ENCODE data around the gene ANXA6.

ANXA6 gene

GRCh38 chr5:151065609-151066008 is 92.0 kb downstream of the ANXA6 start:
- peak overlapping the region; percentile 67 for H3K27ac Mint-ChIP-seq
- no peak for DNase-seq (ENCODE audit: low spot score)
- peaks cover 48% of the 10 kb centered on the region for H3K4me1 Mint-ChIP-seq (ENCODE audit: low read depth)
- no peaks in the 10 kb centered on the region for H3K27me3 Mint-ChIP-seq (ENCODE audit: low read depth)
- H3K36me3 Mint-ChIP-seq (ENCODE audit: low read depth), result peaks cover 43% of the 10 kb centered on the region
- H3K9me3 Mint-ChIP-seq, result no peaks in the 10 kb centered on the region
- H3K4me3 Mint-ChIP-seq, result no peak overlapping the region

DNA sequence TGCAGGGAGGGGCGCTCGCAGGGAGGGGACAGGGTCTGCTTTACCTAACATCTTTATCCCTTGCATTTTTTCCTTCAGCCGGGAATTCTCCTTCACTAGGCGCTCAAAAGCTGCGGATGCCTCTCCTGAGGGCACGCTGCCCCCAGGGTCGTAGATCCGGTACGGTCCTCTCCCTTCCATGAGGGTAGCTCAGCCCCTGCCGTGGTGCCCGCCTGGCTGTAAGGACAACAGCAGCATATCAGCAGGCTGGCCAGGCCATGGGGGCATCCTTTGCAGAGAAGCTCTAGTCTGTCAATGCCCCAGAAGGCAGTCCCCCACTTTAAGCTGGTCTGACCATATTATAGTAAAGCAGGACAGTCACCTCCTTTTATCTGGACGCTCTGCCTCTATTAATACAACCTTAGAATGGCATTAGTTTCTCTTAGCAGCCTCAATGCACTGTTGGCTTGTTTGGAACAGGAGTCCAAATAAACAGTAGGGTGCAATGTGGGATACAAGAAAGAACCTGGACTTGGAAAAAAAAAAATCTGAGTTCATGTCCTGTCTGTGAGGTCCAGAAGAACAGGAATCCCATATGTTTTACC is 92.6 kb downstream of the ANXA6 start:
- Mint-ChIP-seq H3K27me3 (ENCODE audit: low read depth) (no peaks in the 10 kb centered on the region), H3K4me1 (ENCODE audit: low read depth) (peaks cover 45% of the 10 kb centered on the region), H3K36me3 (ENCODE audit: low read depth) (peaks cover 41% of the 10 kb centered on the region), H3K27ac (no peak overlapping the region), H3K9me3 (no peaks in the 10 kb centered on the region), H3K4me3 (no peak overlapping the region)
- no peak for DNase-seq (ENCODE audit: low spot score)

DNA sequence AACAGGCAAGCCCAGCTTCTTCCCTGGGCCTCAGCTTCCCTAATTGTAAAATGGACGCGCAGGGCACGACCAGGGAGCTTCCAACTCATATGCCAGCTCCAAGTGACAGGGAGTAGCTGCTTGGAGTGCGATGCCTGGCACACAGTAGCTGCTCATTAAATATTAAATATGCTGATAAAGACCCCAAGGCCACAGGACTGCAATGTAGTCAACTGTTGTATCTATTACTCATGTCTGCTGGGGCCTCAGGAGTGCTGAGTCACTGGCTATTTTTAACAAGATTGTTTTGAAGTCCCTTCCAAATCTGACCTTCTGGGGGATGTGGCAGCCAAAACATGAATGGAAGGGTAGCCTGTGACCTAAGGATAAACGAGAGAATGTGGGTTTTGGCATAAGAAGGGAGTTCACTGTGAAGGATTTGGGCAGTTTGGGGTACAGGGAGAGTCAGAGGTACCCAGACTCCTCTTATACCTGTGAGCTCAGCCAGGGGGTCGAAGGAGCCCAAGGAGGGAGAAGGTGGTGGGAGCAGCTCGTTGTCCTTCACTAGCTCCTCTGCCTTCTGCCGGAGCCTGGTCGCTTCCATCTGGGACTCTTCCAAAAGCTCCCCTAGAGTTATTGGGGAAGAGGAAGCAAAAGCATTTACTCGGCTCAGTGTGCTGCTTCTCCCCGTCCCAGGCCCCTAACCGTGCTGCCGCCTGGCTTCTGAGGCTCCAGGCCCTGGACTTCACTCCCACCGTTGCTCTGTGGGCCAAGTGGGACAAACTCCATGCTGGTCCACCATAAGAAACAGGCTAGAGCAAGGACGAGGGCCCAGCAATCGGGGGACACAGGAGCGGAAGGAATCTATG is 94.2 kb downstream of the ANXA6 start:
- DNase-seq (ENCODE audit: low spot score), result no peak
- H3K27ac Mint-ChIP-seq, result peak overlapping the region; percentile 29
- peaks cover 46% of the 10 kb centered on the region for H3K36me3 Mint-ChIP-seq (ENCODE audit: low read depth)
- no peaks in the 10 kb centered on the region for H3K9me3 Mint-ChIP-seq
- H3K4me3 Mint-ChIP-seq, result no peak overlapping the region
- H3K4me1 Mint-ChIP-seq (ENCODE audit: low read depth), result peaks cover 41% of the 10 kb centered on the region
- H3K27me3 Mint-ChIP-seq (ENCODE audit: low read depth), result no peaks in the 10 kb centered on the region

GRCh38 chr5:151062405-151063141 is 95.0 kb downstream of the ANXA6 start:
- no peaks in the 10 kb centered on the region for H3K27me3 Mint-ChIP-seq (ENCODE audit: low read depth)
- H3K4me3 Mint-ChIP-seq, result no peak overlapping the region
- peaks cover 48% of the 10 kb centered on the region for H3K36me3 Mint-ChIP-seq (ENCODE audit: low read depth)
- no peak overlapping the region for H3K27ac Mint-ChIP-seq
- H3K4me1 Mint-ChIP-seq (ENCODE audit: low read depth), result peaks cover 34% of the 10 kb centered on the region
- H3K9me3 Mint-ChIP-seq, result no peaks in the 10 kb centered on the region
- DNase-seq (ENCODE audit: low spot score), result no peak

DNA sequence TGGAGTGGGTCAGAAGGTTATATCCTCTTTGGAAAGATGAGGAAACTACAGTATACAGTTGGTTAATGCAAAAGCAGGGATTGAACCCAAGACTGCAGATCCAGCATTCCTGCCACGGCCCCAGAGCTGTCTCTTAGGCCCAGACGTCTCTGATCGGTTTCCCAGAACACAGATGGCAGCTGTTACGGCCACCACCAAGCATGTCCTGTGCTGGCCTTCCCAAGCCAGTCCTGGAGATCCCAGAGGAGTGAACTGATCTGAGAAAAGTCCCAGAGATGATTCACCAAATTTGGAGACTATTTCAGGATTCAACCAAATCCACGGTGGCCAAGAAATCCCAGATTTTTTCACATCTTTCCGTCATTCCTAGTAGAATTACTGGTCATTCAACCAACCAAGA is 96.8 kb downstream of the ANXA6 start:
- H3K36me3 Mint-ChIP-seq (ENCODE audit: low read depth), result peaks cover 48% of the 10 kb centered on the region
- H3K4me1 Mint-ChIP-seq (ENCODE audit: low read depth), result peaks cover 20% of the 10 kb centered on the region
- no peak overlapping the region for H3K4me3 Mint-ChIP-seq
- H3K27me3 Mint-ChIP-seq (ENCODE audit: low read depth), result no peaks in the 10 kb centered on the region
- no peaks in the 10 kb centered on the region for H3K9me3 Mint-ChIP-seq
- no peak for DNase-seq (ENCODE audit: low spot score)
- peak overlapping the region; percentile 36 for H3K27ac Mint-ChIP-seq

DNA sequence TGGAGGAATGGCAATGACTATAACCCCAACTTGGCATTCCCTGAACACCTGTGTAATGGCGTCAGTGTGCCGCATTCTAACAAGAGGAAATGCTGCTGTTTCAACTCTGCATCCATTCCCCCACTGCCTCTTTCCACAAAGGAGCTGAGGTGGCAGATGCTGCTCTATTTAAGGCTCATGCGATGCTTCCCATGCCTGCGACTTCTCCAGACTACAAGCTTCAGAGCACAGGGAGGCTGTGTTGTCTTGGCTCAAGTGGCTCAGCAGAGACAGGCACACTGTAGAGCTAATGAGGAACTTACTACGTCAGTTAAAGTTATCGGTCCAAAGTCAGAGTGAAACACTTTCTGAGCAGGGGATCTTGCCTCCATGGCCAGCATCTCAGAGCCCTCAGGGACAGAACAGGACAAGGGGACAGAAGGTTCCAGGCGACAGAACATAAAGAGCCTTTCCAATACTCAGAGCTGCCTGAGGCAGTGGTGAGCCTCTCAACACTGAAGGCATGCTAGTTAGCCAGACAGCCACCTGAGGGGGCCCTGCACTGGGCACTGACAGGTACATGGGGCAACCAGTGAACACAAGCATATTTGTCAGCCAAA is 98.6 kb downstream of the ANXA6 start:
- Mint-ChIP-seq H3K9me3 (no peaks in the 10 kb centered on the region), H3K4me3 (peak overlapping the region; percentile 42), H3K4me1 (ENCODE audit: low read depth) (peaks cover 16% of the 10 kb centered on the region), H3K27ac (peak overlapping the region; percentile 91), H3K27me3 (ENCODE audit: low read depth) (no peaks in the 10 kb centered on the region), H3K36me3 (ENCODE audit: low read depth) (peaks cover 56% of the 10 kb centered on the region)
- no peak for DNase-seq (ENCODE audit: low spot score)

GRCh38 chr5:151058301-151058700 is 99.3 kb downstream of the ANXA6 start:
- Mint-ChIP-seq H3K27me3 (ENCODE audit: low read depth) (no peaks in the 10 kb centered on the region), H3K4me3 (no peak overlapping the region), H3K9me3 (no peaks in the 10 kb centered on the region), H3K36me3 (ENCODE audit: low read depth) (peaks cover 55% of the 10 kb centered on the region), H3K4me1 (ENCODE audit: low read depth) (peaks cover 16% of the 10 kb centered on the region), H3K27ac (no peak overlapping the region)
- no peak for DNase-seq (ENCODE audit: low spot score)

DNA sequence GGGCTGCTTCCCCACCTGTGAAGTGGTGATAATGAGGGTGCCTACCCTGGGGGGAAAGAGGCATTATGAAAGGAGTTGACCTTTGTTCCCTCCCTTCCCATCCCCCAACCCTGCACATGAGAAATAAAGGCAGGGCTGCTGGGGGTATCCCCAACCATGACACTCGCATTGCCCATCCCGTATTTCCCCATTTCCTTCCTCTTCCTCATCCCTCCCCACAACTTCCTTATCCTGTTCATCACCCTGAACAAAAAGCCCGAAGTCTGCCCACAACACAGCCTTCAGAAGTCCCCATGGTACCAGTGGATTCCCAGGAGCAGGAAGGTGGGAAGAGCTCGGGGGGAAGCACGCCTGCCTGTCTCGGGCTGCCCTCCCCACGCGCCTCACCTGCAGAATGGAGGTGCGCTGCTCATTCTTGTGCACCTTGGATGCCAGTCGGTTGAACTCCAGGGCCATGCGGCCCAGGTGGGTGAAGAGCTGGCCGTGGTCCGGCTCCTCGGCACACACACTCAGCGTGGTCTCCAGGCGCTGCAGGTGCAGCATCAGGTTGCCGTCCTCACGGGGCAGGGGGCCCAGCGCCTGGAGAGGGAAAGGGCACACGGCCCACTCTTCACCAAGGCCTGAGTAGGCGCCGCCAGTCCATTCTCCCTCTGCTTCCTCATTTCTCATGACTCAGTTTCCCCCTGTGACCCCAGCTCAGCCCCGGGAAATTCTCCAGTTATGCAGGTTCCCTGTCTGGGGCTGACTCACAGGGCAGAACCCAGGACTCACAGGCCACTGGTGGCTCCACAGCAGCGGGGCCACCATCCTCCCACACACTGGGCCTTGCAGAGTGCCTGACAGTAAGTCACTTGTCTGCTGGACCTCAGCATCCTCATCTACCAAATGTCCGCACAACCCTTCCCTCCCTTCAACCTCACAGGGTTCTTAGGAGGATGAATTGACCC is 100.9 kb downstream of the ANXA6 start:
- H3K36me3 Mint-ChIP-seq (ENCODE audit: low read depth), result peaks cover 59% of the 10 kb centered on the region
- no peaks in the 10 kb centered on the region for H3K27me3 Mint-ChIP-seq (ENCODE audit: low read depth)
- no peak for DNase-seq (ENCODE audit: low spot score)
- H3K4me3 Mint-ChIP-seq, result no peak overlapping the region
- no peaks in the 10 kb centered on the region for H3K9me3 Mint-ChIP-seq
- H3K27ac Mint-ChIP-seq, result peak overlapping the region; percentile 11
- peaks cover 25% of the 10 kb centered on the region for H3K4me1 Mint-ChIP-seq (ENCODE audit: low read depth)

- DNase-seq (ENCODE audit: low spot score), result no peak
- Mint-ChIP-seq H3K36me3 (ENCODE audit: low read depth) (peaks cover 60% of the 10 kb centered on the region), H3K27me3 (ENCODE audit: low read depth) (no peaks in the 10 kb centered on the region), H3K4me1 (ENCODE audit: low read depth) (peaks cover 21% of the 10 kb centered on the region), H3K4me3 (no peak overlapping the region), H3K9me3 (no peaks in the 10 kb centered on the region), H3K27ac (no peak overlapping the region)
These were observed 102.2 kb downstream of the ANXA6 start for GRCh38 chr5:151055336-151055735.

GRCh38 chr5:151054709-151055108 is 102.9 kb downstream of the ANXA6 start:
- Mint-ChIP-seq H3K4me1 (ENCODE audit: low read depth) (peaks cover 16% of the 10 kb centered on the region), H3K27me3 (ENCODE audit: low read depth) (no peaks in the 10 kb centered on the region), H3K27ac (no peak overlapping the region), H3K4me3 (no peak overlapping the region), H3K36me3 (ENCODE audit: low read depth) (peaks cover 56% of the 10 kb centered on the region), H3K9me3 (no peaks in the 10 kb centered on the region)
- no peak for DNase-seq (ENCODE audit: low spot score)

- Mint-ChIP-seq H3K4me1 (ENCODE audit: low read depth) (peaks cover 9% of the 10 kb centered on the region), H3K9me3 (no peaks in the 10 kb centered on the region), H3K27ac (no peak overlapping the region), H3K27me3 (ENCODE audit: low read depth) (no peaks in the 10 kb centered on the region), H3K4me3 (no peak overlapping the region), H3K36me3 (ENCODE audit: low read depth) (peaks cover 53% of the 10 kb centered on the region)
- DNase-seq (ENCODE audit: low spot score), result no peak
These were observed 103.7 kb downstream of the ANXA6 start for GRCh38 chr5:151053796-151054462.

GRCh38 chr5:151052836-151053235 is 104.7 kb downstream of the ANXA6 start:
- H3K4me3 Mint-ChIP-seq, result no peak overlapping the region
- DNase-seq (ENCODE audit: low spot score), result no peak
- H3K27me3 Mint-ChIP-seq (ENCODE audit: low read depth), result no peaks in the 10 kb centered on the region
- no peaks in the 10 kb centered on the region for H3K9me3 Mint-ChIP-seq
- peaks cover 8% of the 10 kb centered on the region for H3K4me1 Mint-ChIP-seq (ENCODE audit: low read depth)
- H3K36me3 Mint-ChIP-seq (ENCODE audit: low read depth), result peaks cover 51% of the 10 kb centered on the region
- peak overlapping the region; percentile 65 for H3K27ac Mint-ChIP-seq

All from T-helper 2 cell treated with Interferon-gamma antibody and Interleukin-4, amounts not matched to agents 5 μg/mL and 100 μg/mL, for 36 hours (primary cell).